RKO (cell line): ENCODE results near the gene HOXD3.

Experiments
- DNase-seq: peaks from one replicate; pipeline ENCODE4 v3.0.0-alpha.2; 2016; ENCODE audit warnings: low spot score

Gene HOXD3

GRCh38 chr2:176121190-176122051 is 35.7 kb upstream of the HOXD3 start:
- no peak for DNase-seq

- no peak for DNase-seq
These were observed 34.9 kb upstream of the HOXD3 start for GRCh38 chr2:176122052-176122682.

GRCh38 chr2:176122683-176123410 is 34.3 kb upstream of the HOXD3 start, which contains the start of gene HOXD9:
TSS of gene HOXD9 (plus strand) at chr2:176122719. CDS start at chr2:176122769, 50 bp downstream.
- peak; percentile 75 for DNase-seq

- DNase-seq = peak; percentile 10
These were observed 33.5 kb upstream of the HOXD3 start for GRCh38 chr2:176123411-176124109.

- peak; percentile 3 for DNase-seq
These were observed 32.8 kb upstream of the HOXD3 start for GRCh38 chr2:176124110-176124946.

- no peak for DNase-seq
These were observed 31.9 kb upstream of the HOXD3 start for GRCh38 chr2:176124947-176125771.

GRCh38 chr2:176125772-176126054 is 31.4 kb upstream of the HOXD3 start:
- no peak for DNase-seq

- peak; percentile 69 for DNase-seq
These were observed 30.0 kb upstream of the HOXD3 start for GRCh38 chr2:176126929-176127773.

GRCh38 chr2:176127774-176128072 is 29.4 kb upstream of the HOXD3 start:
- DNase-seq = no peak

GRCh38 chr2:176128172-176128981 is 28.7 kb upstream of the HOXD3 start:
- no peak for DNase-seq

GRCh38 chr2:176128982-176129796 is 27.9 kb upstream of the HOXD3 start, which contains the start of gene HOXD8:
TSS of gene HOXD8 (plus strand) at chr2:176129705. CDS start at chr2:176130367, 662 bp downstream.
- DNase-seq = peak; percentile 79

GRCh38 chr2:176129813-176130146 is 27.3 kb upstream of the HOXD3 start:
- DNase-seq = peak; percentile 29

- peak; percentile 48 for DNase-seq
These were observed 26.8 kb upstream of the HOXD3 start for GRCh38 chr2:176130147-176130956.

GRCh38 chr2:176130957-176131847 is 25.9 kb upstream of the HOXD3 start:
- DNase-seq = peak; percentile 45

- DNase-seq = no peak
These were observed 25.3 kb upstream of the HOXD3 start for GRCh38 chr2:176131848-176132158.
